HFFc6 (cell line): ENCODE results near the gene CTNNA1. TPM values are rescaled to one million over a fixed set of nuclear protein-coding genes. Genes with fewer than 3 reads are reported as not detected.
"Not testable (repeated sequence)": the region's sequence is repeated elsewhere in the genome, so short reads cannot be mapped to it uniquely, and the experiment has no call there.

ENCODE experiments used
- DNase-seq: peaks from one replicate; pipeline ENCODE4 v3.0.0-alpha.2; 2018
- H3K27ac Mint-ChIP-seq: 2 replicates; pipeline ENCODE4 v1.8.0; 2020; ENCODE audit warnings: mild to moderate bottlenecking, mixed read lengths
- H3K27me3 Mint-ChIP-seq: 2 replicates; pipeline ENCODE4 v1.8.0; 2021; ENCODE audit warnings: mild to moderate bottlenecking, moderate library complexity, mixed read lengths; ENCODE audit not compliant: insufficient read depth
- H3K36me3 Mint-ChIP-seq: 2 replicates; pipeline ENCODE4 v1.8.0; 2021; ENCODE audit warnings: low read depth, mixed read lengths
- H3K4me1 Mint-ChIP-seq: 2 replicates; pipeline ENCODE4 v1.8.0; 2020; ENCODE audit warnings: low read depth, mixed read lengths
- H3K4me3 Mint-ChIP-seq: 2 replicates; pipeline ENCODE4 v1.8.0; 2020; ENCODE audit warnings: mild to moderate bottlenecking, moderate library complexity, mixed read lengths
- H3K9me3 Mint-ChIP-seq: 2 replicates; pipeline ENCODE4 v1.8.0; 2020; ENCODE audit warnings: mild to moderate bottlenecking, mixed read lengths
- total RNA-seq, 6 experiments: library from RNA; stranded (reverse); fragmentation: NEBNext Ultra II Directional; extraction: Animal tissue kit (Norgen Biotek cat#: 25700); gene quantifications; 2 replicates in 1 of 6; 3 replicates in 5 of 6; pipeline ENCODE4 v1.2.3, GENCODE V29; 2021
- TF ChIP-seq, protein P1 (sequence below): fragments of 200-600 bp; sonication (generic); IDR thresholded peaks from 2 replicates; pipeline ENCODE4 v1.5.0; 2021; ENCODE audit warnings: antibody characterized with exemption, mild to moderate bottlenecking

The CTNNA1 gene
- total RNA-seq, 6 experiments from 2014 or later: 282 to 342 (median 292) TPM

DNA sequence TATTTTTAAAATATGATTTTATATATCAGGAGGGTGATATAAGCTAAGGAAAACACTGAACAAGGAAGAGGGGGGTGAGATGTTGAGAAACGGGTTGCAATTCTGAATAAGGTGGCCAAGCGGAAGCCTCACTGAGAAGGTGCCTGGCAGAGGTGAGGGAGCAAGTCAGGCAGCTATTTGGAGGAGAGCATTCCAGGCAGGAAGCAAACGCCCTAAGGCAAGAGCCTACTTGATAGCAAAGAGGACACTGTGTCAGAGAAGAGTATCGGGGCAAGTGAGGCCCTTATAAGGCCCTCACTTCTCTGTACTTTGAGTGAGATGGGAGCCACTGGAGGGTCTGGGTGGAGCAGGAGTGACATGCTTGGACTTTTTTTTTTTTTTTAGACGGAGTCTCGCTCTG lies 8.0 kb upstream of the CTNNA1 start:
- peaks cover 1% of the 10 kb centered on the region for H3K27me3 Mint-ChIP-seq
- no peaks in the 10 kb centered on the region for H3K9me3 Mint-ChIP-seq
- no peak for DNase-seq
- H3K4me1 Mint-ChIP-seq: peaks cover 15% of the 10 kb centered on the region
- H3K36me3 Mint-ChIP-seq: no peaks in the 10 kb centered on the region
- H3K4me3 Mint-ChIP-seq: no peak overlapping the region
- TF ChIP-seq, protein P1, sequence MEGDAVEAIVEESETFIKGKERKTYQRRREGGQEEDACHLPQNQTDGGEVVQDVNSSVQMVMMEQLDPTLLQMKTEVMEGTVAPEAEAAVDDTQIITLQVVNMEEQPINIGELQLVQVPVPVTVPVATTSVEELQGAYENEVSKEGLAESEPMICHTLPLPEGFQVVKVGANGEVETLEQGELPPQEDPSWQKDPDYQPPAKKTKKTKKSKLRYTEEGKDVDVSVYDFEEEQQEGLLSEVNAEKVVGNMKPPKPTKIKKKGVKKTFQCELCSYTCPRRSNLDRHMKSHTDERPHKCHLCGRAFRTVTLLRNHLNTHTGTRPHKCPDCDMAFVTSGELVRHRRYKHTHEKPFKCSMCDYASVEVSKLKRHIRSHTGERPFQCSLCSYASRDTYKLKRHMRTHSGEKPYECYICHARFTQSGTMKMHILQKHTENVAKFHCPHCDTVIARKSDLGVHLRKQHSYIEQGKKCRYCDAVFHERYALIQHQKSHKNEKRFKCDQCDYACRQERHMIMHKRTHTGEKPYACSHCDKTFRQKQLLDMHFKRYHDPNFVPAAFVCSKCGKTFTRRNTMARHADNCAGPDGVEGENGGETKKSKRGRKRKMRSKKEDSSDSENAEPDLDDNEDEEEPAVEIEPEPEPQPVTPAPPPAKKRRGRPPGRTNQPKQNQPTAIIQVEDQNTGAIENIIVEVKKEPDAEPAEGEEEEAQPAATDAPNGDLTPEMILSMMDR: no peak
- no peak overlapping the region for H3K27ac Mint-ChIP-seq

DNA sequence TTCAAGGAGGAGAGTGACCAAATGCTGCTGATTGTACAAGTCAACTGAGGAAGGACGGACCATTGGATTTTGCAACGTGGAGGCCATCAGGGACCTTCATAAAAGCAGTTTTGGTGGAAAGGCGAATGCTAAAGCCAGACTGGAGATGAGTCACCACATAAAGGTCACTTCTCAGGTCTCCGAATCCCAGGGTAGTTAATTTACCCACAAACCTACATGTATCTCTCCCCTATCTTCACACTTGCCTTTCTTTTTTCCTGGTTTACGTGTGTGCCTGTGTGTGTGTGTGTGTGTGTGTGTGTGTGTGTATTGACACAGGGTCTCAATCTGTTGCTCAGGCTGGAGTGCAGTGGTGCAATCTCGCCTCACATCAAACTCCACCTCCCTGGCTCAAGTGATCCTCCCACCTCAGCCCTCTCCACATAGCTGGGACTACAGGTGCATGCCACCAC lies 4.6 kb upstream of the CTNNA1 start:
- DNase-seq: peak; percentile 10
- H3K27me3 Mint-ChIP-seq: no peaks in the 10 kb centered on the region; the same call in 1 of the 2 replicates
- no peaks in the 10 kb centered on the region for H3K9me3 Mint-ChIP-seq
- H3K27ac Mint-ChIP-seq: no peak overlapping the region
- H3K4me3 Mint-ChIP-seq: no peak overlapping the region
- TF ChIP-seq, protein P1: no peak
- peaks cover 18% of the 10 kb centered on the region for H3K4me1 Mint-ChIP-seq
- H3K36me3 Mint-ChIP-seq: no peaks in the 10 kb centered on the region

DNA sequence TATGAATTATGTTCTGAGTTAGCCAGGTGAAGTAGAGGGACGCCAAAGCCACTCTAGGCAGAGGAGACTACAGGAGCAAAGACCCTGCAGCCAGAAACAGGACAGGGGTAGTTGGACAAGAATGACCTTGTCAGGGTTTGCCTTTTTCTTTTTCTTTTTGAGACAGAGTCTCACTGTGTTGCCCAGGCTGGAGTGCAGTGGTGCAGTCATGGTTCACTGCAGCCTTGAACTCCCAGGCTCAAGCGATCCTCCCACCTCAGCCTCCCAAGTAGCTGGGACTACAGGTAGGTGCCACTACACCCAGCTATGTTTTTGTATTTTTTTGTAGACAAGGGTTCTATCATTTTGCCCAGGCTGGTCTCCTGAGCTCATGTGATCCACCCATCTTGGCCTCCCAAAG lies 1.9 kb upstream of the CTNNA1 start:
- not testable (repeated sequence) for H3K4me3 Mint-ChIP-seq, H3K9me3 Mint-ChIP-seq, DNase-seq, H3K27me3 Mint-ChIP-seq, H3K36me3 Mint-ChIP-seq, H3K27ac Mint-ChIP-seq
- peaks cover 38% of the 10 kb centered on the region for H3K4me1 Mint-ChIP-seq

DNA sequence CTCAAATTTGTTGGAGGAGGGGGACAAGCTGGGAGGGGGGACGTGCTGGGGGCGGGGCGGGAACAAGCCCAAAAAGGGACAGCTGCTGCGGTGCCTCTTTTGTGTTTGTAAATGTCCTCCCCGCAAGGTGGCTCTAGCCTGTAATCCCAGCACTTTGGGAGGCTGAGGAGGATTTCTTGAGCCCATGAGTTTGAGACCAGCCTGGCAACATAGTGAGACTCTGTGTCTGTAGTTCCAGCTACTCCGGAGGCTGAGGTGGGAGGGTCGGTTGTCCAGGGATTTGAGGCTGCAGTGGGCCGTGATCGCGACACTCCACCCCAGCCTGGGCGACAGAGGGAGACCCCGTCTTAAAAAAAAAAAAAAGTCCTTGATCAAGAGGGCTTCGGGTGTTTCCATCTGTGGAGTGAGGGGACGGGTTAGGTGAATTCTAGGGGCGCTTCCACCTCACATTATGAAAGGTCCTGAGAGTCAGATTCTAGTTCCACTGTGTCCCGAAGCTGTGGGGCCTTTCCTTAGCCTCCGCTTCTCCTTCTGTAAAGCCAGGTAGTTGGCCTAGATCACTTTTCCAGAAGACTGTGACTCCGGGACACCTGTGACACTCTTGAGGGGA lies 779 bp upstream of the CTNNA1 start:
- H3K4me3 Mint-ChIP-seq: peak overlapping the region; percentile 83

DNA sequence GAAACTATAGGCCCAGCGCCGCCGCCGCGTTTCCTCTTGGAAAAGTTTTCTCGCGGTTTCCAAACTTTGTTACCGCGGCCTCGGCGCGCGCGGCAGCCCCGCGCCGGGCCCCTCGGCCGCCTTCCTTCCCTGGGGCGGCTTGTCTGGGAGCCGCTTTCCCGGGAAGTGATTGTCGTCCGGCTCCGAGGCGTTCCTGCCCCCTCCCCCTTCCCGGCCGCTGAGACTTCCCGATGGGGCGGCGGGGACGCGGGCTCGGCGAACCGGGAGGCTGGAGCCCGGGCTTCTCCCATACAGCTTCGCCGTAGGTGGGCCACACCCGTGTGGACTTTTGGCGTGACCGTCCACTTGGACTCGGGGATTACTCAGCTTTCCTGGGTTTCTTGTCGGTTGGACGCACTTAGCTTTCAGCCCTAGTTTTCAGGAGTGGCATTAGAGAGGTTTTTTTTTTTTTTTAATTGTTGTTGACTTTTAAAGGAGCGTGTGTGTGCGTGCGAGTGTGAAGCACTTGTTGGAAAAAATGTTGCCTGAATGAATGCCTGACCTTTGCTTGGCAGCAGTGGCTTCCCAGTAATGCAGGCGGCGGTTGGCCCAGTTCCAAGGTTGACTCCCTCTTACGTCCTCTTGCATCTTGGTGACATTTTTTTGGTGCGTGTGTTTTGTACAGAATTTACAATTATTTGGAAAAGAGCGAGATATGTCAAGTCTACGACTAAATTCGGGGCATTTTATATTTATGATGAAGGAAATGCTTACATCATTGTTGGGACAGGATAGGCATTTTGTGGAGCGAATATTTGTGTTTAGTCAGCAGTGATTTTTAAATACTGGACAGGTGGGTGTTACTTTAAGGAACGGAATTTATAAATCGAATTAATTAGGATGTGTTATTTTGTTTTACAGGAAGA lies 821 bp downstream of the CTNNA1 start:
- Mint-ChIP-seq H3K9me3 (no peaks in the 10 kb centered on the region), H3K36me3 (peaks cover 25% of the 10 kb centered on the region), H3K4me1 (peaks cover 46% of the 10 kb centered on the region), H3K4me3 (peak overlapping the region; percentile 92), H3K27me3 (peaks cover 6% of the 10 kb centered on the region; the same call in 1 of the 2 replicates), H3K27ac (peak overlapping the region; percentile 81)
- peak; percentile 84 for DNase-seq
- TF ChIP-seq, protein P1: no peak

More for the DNA sequence above, 779 bp upstream of the CTNNA1 start:
- peaks cover 6% of the 10 kb centered on the region; the same call in 1 of the 2 replicates for H3K27me3 Mint-ChIP-seq
- DNase-seq: peak; percentile 33
- H3K4me1 Mint-ChIP-seq: peaks cover 49% of the 10 kb centered on the region
- peaks cover 14% of the 10 kb centered on the region for H3K36me3 Mint-ChIP-seq
- no peaks in the 10 kb centered on the region for H3K9me3 Mint-ChIP-seq
- TF ChIP-seq, protein P1: peak; percentile 31; the same call in 1 of the 2 replicates
- peak overlapping the region; percentile 58 for H3K27ac Mint-ChIP-seq

DNA sequence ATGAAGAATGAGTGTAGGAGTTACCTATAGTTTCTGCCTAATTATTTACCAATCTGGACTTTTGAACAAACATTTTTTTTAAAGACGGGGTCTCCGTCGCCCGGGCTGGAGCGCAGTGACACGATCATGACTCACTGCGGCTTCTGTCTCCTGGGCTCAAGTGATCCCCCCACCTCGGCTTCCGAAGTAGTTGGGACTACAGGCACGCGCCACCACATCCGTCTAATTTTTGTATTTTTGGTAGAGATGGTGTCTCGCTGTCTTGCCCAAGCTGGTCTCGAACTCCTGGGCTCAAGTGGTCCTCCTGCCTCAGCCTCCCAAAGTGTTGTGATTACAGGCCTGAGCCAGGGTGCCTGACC lies 1.5 kb downstream of the CTNNA1 start:
- Mint-ChIP-seq H3K4me1 (peaks cover 51% of the 10 kb centered on the region), H3K9me3 (no peaks in the 10 kb centered on the region), H3K27ac (peak overlapping the region; percentile 81), H3K27me3 (peaks cover 6% of the 10 kb centered on the region; the same call in 1 of the 2 replicates), H3K36me3 (peaks cover 28% of the 10 kb centered on the region), H3K4me3 (peak overlapping the region; percentile 92)
- no peak for DNase-seq
- TF ChIP-seq, protein P1: no peak
